Large intestine (tissue), 3 donors: ENCODE data around the gene PASD1. TPM values are rescaled to one million over a fixed set of nuclear protein-coding genes. Genes with fewer than 3 reads are reported as not detected.

Source experiments
- DNase-seq, 2 donors: peaks; one replicate each; pipeline versions ENCODE4 v3.0.0 to v3.0.0-alpha.2; 2013
- H3K27ac ChIP-seq: one replicate; pipeline ENCODE4 v1.5.1; 2013; ENCODE audit warnings: low read length
- H3K27me3 ChIP-seq: 2 replicates; pipeline ENCODE4 v1.6.1; 2013; ENCODE audit warnings: low read length; ENCODE audit not compliant: control insufficient read depth, insufficient read depth
- H3K36me3 ChIP-seq: 2 replicates; pipeline ENCODE4 v1.6.1; 2013; ENCODE audit warnings: low read length; ENCODE audit not compliant: control insufficient read depth, insufficient read depth
- H3K4me1 ChIP-seq: one replicate; pipeline ENCODE4 v1.6.1; 2013; ENCODE audit warnings: low read length; ENCODE audit not compliant: control insufficient read depth, insufficient read depth
- H3K4me3 ChIP-seq: one replicate; pipeline ENCODE4 v1.5.1; 2013; ENCODE audit warnings: low read length
- H3K9me3 ChIP-seq: one replicate; pipeline ENCODE4 v1.6.1; 2013; ENCODE audit warnings: mild to moderate bottlenecking, low read depth, low read length, moderate library complexity; ENCODE audit not compliant: control insufficient read depth
- WGBS: methylation state at CpG from one replicate; pipeline ENCODE4 v1.1.5; 2013; ENCODE audit warnings: low lambda C conversion rate; ENCODE audit not compliant: insufficient coverage; 5-methylcytosine and 5-hydroxymethylcytosine counted together
- polyA plus RNA-seq: library from polyadenylated mRNA; unstranded; fragments of 120-200 nt; gene quantifications from one replicate; pipeline ENCODE4 v1.2.1, GENCODE V29; 2013

The PASD1 gene
- polyA plus RNA-seq, 1 donor = not detected

DNA sequence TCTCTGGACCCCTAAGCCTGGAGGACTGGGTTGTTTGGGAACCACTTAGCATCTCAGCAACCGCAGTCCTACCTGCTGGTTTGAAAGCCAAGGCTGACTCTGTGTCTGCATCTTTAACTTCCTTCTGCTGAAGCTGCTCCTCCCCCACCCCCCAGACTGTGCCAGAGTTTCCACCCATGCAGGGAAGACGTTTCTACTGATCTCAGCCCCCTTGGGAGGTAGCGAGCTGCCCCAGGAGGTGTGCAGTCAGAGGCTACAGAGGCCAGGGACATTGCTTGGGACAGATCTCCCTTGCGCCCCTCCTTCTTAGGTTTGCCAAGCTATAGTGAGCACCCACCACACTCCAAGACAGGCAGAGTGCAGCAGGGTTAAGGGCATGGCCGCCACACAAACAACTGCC lies 147.7 kb downstream of the PASD1 start:
- no peaks in the 10 kb centered on the region for H3K4me1 ChIP-seq
- no peaks in the 10 kb centered on the region for H3K9me3 ChIP-seq
- no peaks in the 10 kb centered on the region for H3K36me3 ChIP-seq
- H3K4me3 ChIP-seq = no peak overlapping the region
- no CpG with 5 or more reads among the region's 5 CpGs for WGBS
- H3K27me3 ChIP-seq = no peaks in the 10 kb centered on the region
- H3K27ac ChIP-seq = no peak overlapping the region
- DNase-seq = no peak

DNA sequence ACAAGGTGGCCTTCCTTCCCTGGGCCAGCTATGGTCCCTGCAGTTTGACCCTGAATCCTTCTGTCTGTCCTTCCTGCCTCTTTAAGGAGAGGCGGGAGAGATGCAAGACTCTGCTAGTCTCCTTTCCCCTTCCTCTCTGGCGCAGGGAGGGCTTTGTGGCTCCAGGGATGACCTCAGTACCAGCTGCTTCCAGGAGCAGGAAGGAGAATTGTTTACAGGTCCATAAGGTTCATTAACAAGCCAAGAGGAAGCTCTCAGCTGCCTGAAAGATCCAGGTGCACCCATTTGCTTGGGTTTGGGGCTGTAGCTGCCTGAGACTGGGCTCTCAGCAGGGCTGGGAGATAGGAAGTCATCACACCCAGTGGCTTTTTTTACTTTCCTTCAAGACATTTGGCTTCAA lies 148.3 kb downstream of the PASD1 start:
- Histone ChIP-seq H3K4me3 (no peak overlapping the region), H3K9me3 (no peaks in the 10 kb centered on the region), H3K27me3 (no peaks in the 10 kb centered on the region), H3K27ac (no peak overlapping the region), H3K36me3 (no peaks in the 10 kb centered on the region), H3K4me1 (no peaks in the 10 kb centered on the region)
- no CpG with 5 or more reads among the region's 2 CpGs for WGBS
- DNase-seq = peak in 1 of 2 donors; percentile 19

DNA sequence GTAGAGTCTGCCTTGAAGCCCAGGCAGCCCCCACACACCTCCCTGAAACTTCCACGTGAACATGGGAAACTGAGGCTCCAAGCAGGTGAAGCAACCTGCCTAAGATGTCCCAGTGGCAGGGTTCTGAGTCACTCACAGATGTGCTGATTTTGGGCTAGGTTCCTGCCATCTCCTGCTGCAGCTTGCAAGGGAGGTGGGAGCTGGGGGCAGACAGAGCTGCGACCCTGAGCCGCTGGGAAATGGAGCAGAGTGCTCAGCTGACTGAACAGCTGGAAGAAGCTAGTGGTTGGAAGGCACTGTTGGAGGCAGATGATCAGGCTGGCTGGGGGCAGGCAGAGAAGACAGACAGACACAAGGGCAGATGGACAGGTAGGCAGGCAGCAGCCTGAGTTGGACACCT lies 148.8 kb downstream of the PASD1 start:
- Histone ChIP-seq H3K9me3 (no peaks in the 10 kb centered on the region), H3K27me3 (no peaks in the 10 kb centered on the region), H3K27ac (no peak overlapping the region), H3K36me3 (no peaks in the 10 kb centered on the region), H3K4me1 (no peaks in the 10 kb centered on the region), H3K4me3 (no peak overlapping the region)
- no CpG with 5 or more reads among the region's 3 CpGs for WGBS
- DNase-seq = no peak

DNA sequence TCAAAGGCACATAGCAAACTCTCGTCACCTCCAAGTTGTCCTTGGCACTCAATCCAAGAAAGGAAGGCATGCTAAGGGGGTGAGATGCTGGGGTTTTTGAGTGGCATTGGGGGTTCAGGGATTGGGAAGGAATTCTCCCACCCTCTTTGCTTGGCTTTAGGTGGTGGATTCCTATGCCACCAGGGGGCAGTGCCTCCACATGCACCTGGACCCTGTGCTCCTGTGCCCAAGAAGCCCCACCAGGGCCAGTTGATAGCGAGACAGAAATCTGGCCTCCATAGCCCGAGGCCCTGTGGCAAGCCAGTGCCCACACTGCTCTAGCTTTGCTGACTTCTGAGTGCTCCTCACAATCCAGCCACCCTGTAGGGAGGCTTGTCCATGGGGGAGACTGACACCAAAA lies 150.4 kb downstream of the PASD1 start:
- Histone ChIP-seq H3K36me3 (no peaks in the 10 kb centered on the region), H3K9me3 (no peaks in the 10 kb centered on the region), H3K27me3 (no peaks in the 10 kb centered on the region), H3K4me1 (no peaks in the 10 kb centered on the region), H3K4me3 (no peak overlapping the region), H3K27ac (no peak overlapping the region)
- DNase-seq = no peak
- no CpG with 5 or more reads among the region's 3 CpGs for WGBS

GRCh38 chrX:151714362-151714761 lies 150.9 kb downstream of the PASD1 start:
- H3K36me3 ChIP-seq = no peaks in the 10 kb centered on the region
- no peak overlapping the region for H3K27ac ChIP-seq
- WGBS = no CpG with 5 or more reads among the region's 5 CpGs
- no peak overlapping the region for H3K4me3 ChIP-seq
- H3K27me3 ChIP-seq = no peaks in the 10 kb centered on the region
- H3K4me1 ChIP-seq = no peaks in the 10 kb centered on the region
- H3K9me3 ChIP-seq = no peaks in the 10 kb centered on the region
- no peak for DNase-seq

DNA sequence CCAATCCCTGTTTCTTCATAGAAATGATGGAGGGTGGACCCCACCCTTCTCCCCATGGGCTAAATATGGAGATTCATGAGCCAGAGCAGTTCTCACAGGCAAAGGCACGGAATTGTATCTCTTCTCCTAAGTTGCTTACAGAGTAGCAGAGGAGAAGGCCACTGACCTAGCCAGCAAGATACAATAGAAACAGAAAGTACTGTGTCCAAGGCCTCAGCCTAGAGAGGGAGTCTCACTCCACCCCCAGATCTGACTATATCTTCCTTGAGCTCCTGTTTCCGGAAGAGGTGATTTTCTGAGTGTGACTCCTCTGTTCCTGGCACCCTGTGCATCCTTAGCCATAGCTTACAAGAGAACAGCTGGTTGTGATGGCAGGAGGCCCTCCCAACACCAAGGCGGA lies 152.3 kb downstream of the PASD1 start, which contains the start of gene FATE1:
Gene FATE1, plus strand, starts transcription at position 284 of the 400 bp plus-strand sequence. Its CDS starts 85 bp downstream, at position 369.
- Histone ChIP-seq H3K36me3 (no peaks in the 10 kb centered on the region), H3K4me1 (no peaks in the 10 kb centered on the region), H3K4me3 (no peak within 1 kb of the TSS), H3K27me3 (no peaks in the 10 kb centered on the region), H3K9me3 (no peaks in the 10 kb centered on the region), H3K27ac (no peak within 1 kb of the TSS)
- WGBS = no CpG with 5 or more reads among the region's 3 CpGs
- DNase-seq = no peak

DNA sequence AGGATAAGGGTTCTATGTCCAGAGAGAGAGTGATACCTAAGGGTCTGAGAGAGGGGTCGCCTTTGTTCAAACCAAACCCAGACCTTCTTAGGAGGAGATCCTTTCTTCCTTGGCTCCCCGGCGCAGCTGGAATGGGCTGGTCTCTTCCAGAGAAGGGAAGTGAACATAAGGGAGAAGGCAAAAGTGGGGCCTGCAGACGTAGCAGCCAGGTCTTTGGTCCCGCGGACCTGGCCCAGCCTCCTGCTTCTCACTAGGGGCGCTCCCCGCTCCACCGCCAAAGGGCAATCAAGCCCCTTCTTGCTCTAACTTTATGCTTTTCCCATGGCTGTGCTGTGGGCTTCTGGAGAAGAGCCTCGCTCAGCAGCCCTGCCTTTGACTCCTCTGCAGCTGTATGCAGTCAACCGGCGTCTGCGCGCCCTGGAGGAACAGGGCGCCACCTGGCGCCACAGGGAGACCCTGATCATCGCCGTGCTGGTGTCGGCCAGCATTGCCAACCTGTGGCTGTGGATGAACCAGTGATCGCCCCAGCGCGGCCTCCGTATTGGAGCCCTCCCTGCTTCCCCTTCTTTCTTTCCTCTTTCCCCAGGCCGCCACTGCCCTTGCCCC lies 158.9 kb downstream of the PASD1 start:
- peak; percentile 11 to 33 for DNase-seq
- no CpG with 5 or more reads among the region's 24 CpGs for WGBS
- H3K27me3 ChIP-seq = no peaks in the 10 kb centered on the region
- H3K36me3 ChIP-seq = no peaks in the 10 kb centered on the region
- H3K4me3 ChIP-seq = no peak overlapping the region
- H3K9me3 ChIP-seq = no peaks in the 10 kb centered on the region
- no peak overlapping the region for H3K27ac ChIP-seq
- no peaks in the 10 kb centered on the region for H3K4me1 ChIP-seq

GRCh38 chrX:151723156-151723760 lies 159.8 kb downstream of the PASD1 start:
- H3K36me3 ChIP-seq = no peaks in the 10 kb centered on the region
- no peak overlapping the region for H3K27ac ChIP-seq
- DNase-seq = no peak
- H3K27me3 ChIP-seq = no peaks in the 10 kb centered on the region
- WGBS = no CpG with 5 or more reads among the region's 7 CpGs
- no peak overlapping the region for H3K4me3 ChIP-seq
- no peaks in the 10 kb centered on the region for H3K4me1 ChIP-seq
- H3K9me3 ChIP-seq = no peaks in the 10 kb centered on the region

GRCh38 chrX:151724563-151725337 lies 161.3 kb downstream of the PASD1 start:
- Histone ChIP-seq H3K36me3 (no peaks in the 10 kb centered on the region), H3K27ac (no peak overlapping the region), H3K4me1 (no peaks in the 10 kb centered on the region), H3K27me3 (no peaks in the 10 kb centered on the region), H3K9me3 (no peaks in the 10 kb centered on the region), H3K4me3 (no peak overlapping the region)
- DNase-seq = no peak
- no CpG with 5 or more reads among the region's 7 CpGs for WGBS

DNA sequence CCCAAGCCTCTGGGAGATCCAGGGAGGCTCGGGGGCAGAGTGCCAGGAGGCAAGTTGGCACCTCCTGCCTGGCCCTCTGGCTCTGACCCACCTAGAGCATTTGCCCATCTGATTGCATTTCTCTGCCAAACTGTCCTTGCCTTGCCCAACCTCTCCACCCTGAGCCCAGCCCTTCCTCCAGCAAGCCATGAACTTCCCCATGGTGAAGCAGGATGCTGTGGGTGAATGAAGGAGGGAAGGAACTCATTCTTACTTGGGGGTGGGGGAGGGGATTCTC lies 161.8 kb downstream of the PASD1 start:
- Histone ChIP-seq H3K9me3 (no peaks in the 10 kb centered on the region), H3K27ac (no peak overlapping the region), H3K4me3 (no peak overlapping the region), H3K4me1 (no peaks in the 10 kb centered on the region), H3K36me3 (no peaks in the 10 kb centered on the region), H3K27me3 (no peaks in the 10 kb centered on the region)
- DNase-seq = no peak
- no CpG with 5 or more reads among the region's 1 CpG for WGBS
